Heart left ventricle (tissue), 13 donors: ENCODE data around the gene PIK3C2A.

Source experiments
- POLR2A ChIP-seq, 2 donors: fragments of 450-650 bp; IDR thresholded peaks; one replicate each; pipeline ENCODE4 v1.6.1; 2017; ENCODE audit warnings: antibody characterized with exemption in 2 of 2, mild to moderate bottlenecking in 2 of 2, moderate library complexity in 2 of 2
- TF ChIP-seq, protein P1 (sequence below), 12 donors: fragments of 200-600 bp; sonication (generic) in 4 of 12; IDR thresholded peaks; one replicate each; pipeline versions ENCODE4 v1.5.0 to v1.8.0; 2018 to 2022; ENCODE audit warnings: antibody characterized with exemption in 12 of 12, mild to moderate bottlenecking in 5 of 12
- donor health status: ischemic (EF 13 %, LVEDD 7.1; RV severe dilation, severe dysfunction).
- donor health status: DM: no; HTN: yes; CAD: no.
- donor health status: DM: no; HTN: no; CAD: no.
- donor health status: ischemic (EF 25% LVEDD 6.9; RV normal size, moderate dysfunction).
- donor health status: ischemic (EF 25% LVEDD 5.7; RV mildly dilated, moderate dysfunction).
- donor health status: ischemic (EF 35%, LVEDD 5.7; RV mildly dilated, moderate dysfunction).
- donor health status: nonischemic (EF 11% LVEDD 7.7; RV severe dilation, severe dysfunction).
- donor health status: DM: yes; HTN: yes; CAD: no.
- donor health status: PGD.
- donor health status: ischemic (EF 29% LVEDD 5.4; RV normal size, mild dysfunction).
- donor health status: nonischemic (EF 23%, LVEDD 6.1; RV moderate dilation, normal function).

- TF ChIP-seq, protein P1, sequence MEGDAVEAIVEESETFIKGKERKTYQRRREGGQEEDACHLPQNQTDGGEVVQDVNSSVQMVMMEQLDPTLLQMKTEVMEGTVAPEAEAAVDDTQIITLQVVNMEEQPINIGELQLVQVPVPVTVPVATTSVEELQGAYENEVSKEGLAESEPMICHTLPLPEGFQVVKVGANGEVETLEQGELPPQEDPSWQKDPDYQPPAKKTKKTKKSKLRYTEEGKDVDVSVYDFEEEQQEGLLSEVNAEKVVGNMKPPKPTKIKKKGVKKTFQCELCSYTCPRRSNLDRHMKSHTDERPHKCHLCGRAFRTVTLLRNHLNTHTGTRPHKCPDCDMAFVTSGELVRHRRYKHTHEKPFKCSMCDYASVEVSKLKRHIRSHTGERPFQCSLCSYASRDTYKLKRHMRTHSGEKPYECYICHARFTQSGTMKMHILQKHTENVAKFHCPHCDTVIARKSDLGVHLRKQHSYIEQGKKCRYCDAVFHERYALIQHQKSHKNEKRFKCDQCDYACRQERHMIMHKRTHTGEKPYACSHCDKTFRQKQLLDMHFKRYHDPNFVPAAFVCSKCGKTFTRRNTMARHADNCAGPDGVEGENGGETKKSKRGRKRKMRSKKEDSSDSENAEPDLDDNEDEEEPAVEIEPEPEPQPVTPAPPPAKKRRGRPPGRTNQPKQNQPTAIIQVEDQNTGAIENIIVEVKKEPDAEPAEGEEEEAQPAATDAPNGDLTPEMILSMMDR (IDR thresholded peaks at IDR 0.05) = no peak
- no peak for TF ChIP-seq POLR2A (IDR thresholded peaks at IDR 0.05)
These were observed 20.7 kb downstream of the PIK3C2A start for GRCh38 chr11:17186932-17187692.
